Kidney capillary endothelial cell (primary cell): Measurements from ENCODE around the gene MAD1L1.
"Not testable (repeated sequence)": the region's sequence is repeated elsewhere in the genome, so short reads cannot be mapped to it uniquely, and the experiment has no call there.

Experiments
- DNase-seq: peaks from one replicate; pipeline ENCODE4 v3.0.0-alpha.2; 2018; ENCODE audit warnings: low spot score

MAD1L1 gene

GRCh38 chr7:2000746-2001321 is 231.9 kb downstream of the MAD1L1 start:
- no peak for DNase-seq

GRCh38 chr7:2000153-2000687 is 232.5 kb downstream of the MAD1L1 start:
- DNase-seq: no peak

- DNase-seq: no peak
Measured at GRCh38 chr7:1999278-1999984, 233.3 kb downstream of the MAD1L1 start.

- no peak for DNase-seq
Measured at GRCh38 chr7:1998146-1998545, 234.6 kb downstream of the MAD1L1 start.

GRCh38 chr7:1997537-1998076 is 235.1 kb downstream of the MAD1L1 start:
- no peak for DNase-seq

GRCh38 chr7:1996816-1997215 is 235.9 kb downstream of the MAD1L1 start:
- no peak for DNase-seq

- DNase-seq: not testable (repeated sequence)
Measured at GRCh38 chr7:1995911-1996420, 236.8 kb downstream of the MAD1L1 start.

- DNase-seq: no peak
Measured at GRCh38 chr7:1995426-1995825, 237.3 kb downstream of the MAD1L1 start.

GRCh38 chr7:1994931-1995330 is 237.8 kb downstream of the MAD1L1 start:
- no peak for DNase-seq

GRCh38 chr7:1993776-1994740 is 238.7 kb downstream of the MAD1L1 start:
- no peak for DNase-seq

- DNase-seq: no peak
Measured at GRCh38 chr7:1993031-1993695, 239.6 kb downstream of the MAD1L1 start.

GRCh38 chr7:1992554-1992953 is 240.2 kb downstream of the MAD1L1 start:
- DNase-seq: no peak

GRCh38 chr7:1990001-1990670 is 242.6 kb downstream of the MAD1L1 start:
- no peak for DNase-seq

GRCh38 chr7:1989049-1989860 is 243.5 kb downstream of the MAD1L1 start:
- no peak for DNase-seq

- no peak for DNase-seq
Measured at GRCh38 chr7:1988533-1988930, 244.2 kb downstream of the MAD1L1 start.

GRCh38 chr7:1987591-1988532 is 244.9 kb downstream of the MAD1L1 start:
- DNase-seq: no peak

- no peak for DNase-seq
Measured at GRCh38 chr7:1987084-1987535, 245.6 kb downstream of the MAD1L1 start.

GRCh38 chr7:1986366-1987083 is 246.2 kb downstream of the MAD1L1 start:
- no peak for DNase-seq
